Activated T-helper 2 cell treated with anti-CD3 and anti-CD28 coated beads, Interferon-gamma antibody, Interleukin-2, Interleukin-4, amounts not matched to agents 10 μg/mL and 5 μg/mL and 100 μg/mL, durations not matched to agents 14 hours and 24 hours and 36 hours (primary cell): ENCODE measurements around the gene ADAM22. TPM values are rescaled to one million over a fixed set of nuclear protein-coding genes. Genes with fewer than 3 reads are reported as not detected.
A peak's percentile ranks its signal among the peaks of the same experiment; 100 is the strongest.

Source experiments
- DNase-seq: peaks from one replicate; pipeline ENCODE4 v3.0.0; 2021; ENCODE audit warnings: low spot score
- H3K27ac Mint-ChIP-seq: one replicate; pipeline ENCODE4 v1.8.0; 2021; ENCODE audit warnings: mixed read lengths
- H3K27me3 Mint-ChIP-seq: one replicate; pipeline ENCODE4 v1.8.0; 2021; ENCODE audit warnings: low read depth, mixed read lengths
- H3K36me3 Mint-ChIP-seq: one replicate; pipeline ENCODE4 v1.8.0; 2021; ENCODE audit warnings: low read depth, mixed read lengths
- H3K4me1 Mint-ChIP-seq: one replicate; pipeline ENCODE4 v1.8.0; 2021; ENCODE audit warnings: low read depth, mixed read lengths
- H3K4me3 Mint-ChIP-seq: one replicate; pipeline ENCODE4 v1.8.0; 2021; ENCODE audit warnings: low read depth, mild to moderate bottlenecking, moderate library complexity, mixed read lengths
- H3K9me3 Mint-ChIP-seq: one replicate; pipeline ENCODE4 v1.8.0; 2021; ENCODE audit warnings: mixed read lengths
- intact Hi-C: fragments of 100-400 bp; cut with micrococcal nuclease; formaldehyde crosslinking; loops from one replicate; pipeline ENCODE4 v1.15.1; 2023
- total RNA-seq: library from RNA; stranded (reverse); gene quantifications from 2 replicates; pipeline ENCODE4 v1.2.3, GENCODE V29; 2022

The ADAM22 gene
- total RNA-seq, 1 donor from 2014 or later = 3.7 TPM

DNA sequence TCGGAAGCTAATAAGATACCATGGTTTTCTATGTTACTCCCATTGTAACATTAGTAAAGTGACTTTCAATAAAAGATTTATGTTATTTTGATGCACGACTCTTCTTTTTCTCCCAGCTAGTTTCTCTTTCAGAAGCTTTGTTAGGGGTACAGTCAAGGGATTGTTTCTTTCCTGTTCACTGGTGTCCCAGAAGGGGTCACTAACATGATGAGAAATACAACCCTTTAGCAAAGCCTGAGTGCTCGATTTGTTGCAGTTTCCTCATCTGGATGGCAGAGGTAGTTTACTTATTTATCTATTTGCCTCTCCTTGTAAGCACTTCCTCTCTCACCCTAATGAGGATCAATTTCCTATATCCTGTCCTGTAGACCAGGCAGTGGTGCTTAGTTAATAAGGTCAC, 268.7 kb downstream of the ADAM22 start:
- intact Hi-C loops = no loop called here
- DNase-seq = no peak
- Mint-ChIP-seq H3K27ac (peak overlapping the region; percentile 48), H3K36me3 (peaks cover 64% of the 10 kb centered on the region), H3K4me3 (no peak overlapping the region), H3K27me3 (no peaks in the 10 kb centered on the region), H3K4me1 (peaks cover 31% of the 10 kb centered on the region), H3K9me3 (no peaks in the 10 kb centered on the region)

DNA sequence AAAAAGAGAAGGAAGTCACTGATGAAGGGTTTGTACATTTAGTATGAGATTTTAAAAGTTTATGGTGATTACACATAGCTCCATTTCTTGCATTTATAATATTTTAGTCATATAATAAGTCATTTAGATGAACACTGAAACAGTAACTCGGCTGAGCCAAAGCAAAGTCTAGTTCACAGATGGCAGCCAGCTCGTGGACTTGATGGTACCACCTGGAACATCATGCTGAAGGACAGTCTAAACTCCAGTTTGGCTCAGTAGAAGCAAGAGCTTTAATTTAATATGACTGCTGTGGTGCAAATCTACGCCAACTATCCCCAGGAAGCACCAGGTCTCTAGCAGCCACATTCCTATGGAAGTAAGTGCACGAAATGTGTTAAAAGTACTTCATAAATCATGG, 269.4 kb downstream of the ADAM22 start:
- no peak overlapping the region for H3K27ac Mint-ChIP-seq
- peaks cover 31% of the 10 kb centered on the region for H3K4me1 Mint-ChIP-seq
- peaks cover 70% of the 10 kb centered on the region for H3K36me3 Mint-ChIP-seq
- intact Hi-C loops = no loop called here
- H3K27me3 Mint-ChIP-seq = no peaks in the 10 kb centered on the region
- H3K9me3 Mint-ChIP-seq = no peaks in the 10 kb centered on the region
- DNase-seq = no peak
- H3K4me3 Mint-ChIP-seq = no peak overlapping the region

DNA sequence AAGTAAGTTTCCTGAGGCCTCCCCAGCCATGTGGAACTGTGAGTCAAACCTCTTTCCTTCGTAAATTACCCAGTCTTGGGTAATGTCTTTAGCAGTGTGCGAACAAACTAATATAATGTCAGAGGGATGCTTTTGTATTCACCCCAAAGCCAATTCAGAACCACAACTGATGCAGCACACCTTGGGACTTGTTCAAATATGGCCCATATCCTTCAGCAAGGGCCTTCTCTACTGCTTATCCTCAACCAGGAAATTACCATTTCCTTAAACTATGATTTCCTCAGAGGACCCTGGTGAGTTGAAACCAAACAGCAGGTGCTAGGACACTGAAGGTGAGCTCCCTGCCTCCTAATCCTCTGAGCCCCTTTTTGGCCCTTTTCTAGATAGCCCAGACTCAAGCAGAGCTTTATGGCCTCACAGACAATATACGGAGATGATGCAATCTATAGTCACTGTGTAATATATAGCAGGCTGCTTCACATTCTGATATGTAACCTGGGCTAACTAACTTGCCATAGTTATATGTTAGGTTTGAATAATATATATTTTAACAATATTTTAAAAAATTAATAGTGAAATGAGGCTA, 270.6 kb downstream of the ADAM22 start:
- DNase-seq = no peak
- no peaks in the 10 kb centered on the region for H3K9me3 Mint-ChIP-seq
- no peak overlapping the region for H3K27ac Mint-ChIP-seq
- no peaks in the 10 kb centered on the region for H3K27me3 Mint-ChIP-seq
- intact Hi-C loops = no loop called here
- peaks cover 80% of the 10 kb centered on the region for H3K36me3 Mint-ChIP-seq
- no peak overlapping the region for H3K4me3 Mint-ChIP-seq
- H3K4me1 Mint-ChIP-seq = peaks cover 31% of the 10 kb centered on the region

GRCh38 chr7:88205179-88205578, 271.1 kb downstream of the ADAM22 start:
- Mint-ChIP-seq H3K4me3 (no peak overlapping the region), H3K4me1 (peaks cover 31% of the 10 kb centered on the region), H3K27ac (no peak overlapping the region), H3K9me3 (no peaks in the 10 kb centered on the region), H3K27me3 (no peaks in the 10 kb centered on the region), H3K36me3 (peaks cover 86% of the 10 kb centered on the region)
- intact Hi-C loops = no loop called here
- DNase-seq = no peak

GRCh38 chr7:88206254-88206653, 272.2 kb downstream of the ADAM22 start:
- H3K4me3 Mint-ChIP-seq = no peak overlapping the region
- H3K4me1 Mint-ChIP-seq = peaks cover 31% of the 10 kb centered on the region
- no peak overlapping the region for H3K27ac Mint-ChIP-seq
- no peaks in the 10 kb centered on the region for H3K9me3 Mint-ChIP-seq
- DNase-seq = no peak
- intact Hi-C loops = no loop called here
- H3K27me3 Mint-ChIP-seq = no peaks in the 10 kb centered on the region
- peaks cover 81% of the 10 kb centered on the region for H3K36me3 Mint-ChIP-seq

- Mint-ChIP-seq H3K9me3 (no peaks in the 10 kb centered on the region), H3K27me3 (no peaks in the 10 kb centered on the region), H3K36me3 (peaks cover 81% of the 10 kb centered on the region), H3K4me1 (peaks cover 25% of the 10 kb centered on the region), H3K4me3 (no peak overlapping the region), H3K27ac (no peak overlapping the region)
- intact Hi-C loops = no loop called here
- no peak for DNase-seq
These were observed 274.5 kb downstream of the ADAM22 start for GRCh38 chr7:88208521-88208920.

DNA sequence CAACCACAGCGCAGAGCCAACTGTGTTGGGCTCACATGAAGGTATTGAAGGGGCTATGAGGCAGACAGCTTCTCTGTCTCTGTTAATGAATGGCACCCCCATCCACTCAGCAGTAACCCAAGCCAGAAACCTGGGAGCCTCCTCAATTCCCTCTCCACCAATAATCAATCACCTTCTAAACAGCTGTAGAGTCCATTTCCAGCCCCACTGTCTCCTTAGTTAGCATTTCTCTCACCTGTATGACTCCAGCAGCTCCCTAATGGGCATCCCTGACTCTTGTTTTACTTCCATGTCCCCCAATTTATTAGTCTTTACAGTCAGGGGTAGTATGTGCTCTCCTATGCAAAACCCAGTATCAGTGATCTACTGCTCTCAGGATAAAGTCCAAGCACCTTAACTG, 278.9 kb downstream of the ADAM22 start:
- Mint-ChIP-seq H3K4me1 (peaks cover 33% of the 10 kb centered on the region), H3K27ac (no peak overlapping the region), H3K4me3 (no peak overlapping the region), H3K9me3 (no peaks in the 10 kb centered on the region), H3K27me3 (no peaks in the 10 kb centered on the region), H3K36me3 (peaks cover 80% of the 10 kb centered on the region)
- DNase-seq = no peak
- intact Hi-C loops = loop anchor here (10.0 kb wide), 2 partner anchors 868 to 1058 kb away; partner anchors contain the start of genes CROT and DMTF1

GRCh38 chr7:88214456-88214855, 280.4 kb downstream of the ADAM22 start:
- Mint-ChIP-seq H3K27me3 (no peaks in the 10 kb centered on the region), H3K4me3 (no peak overlapping the region), H3K27ac (no peak overlapping the region), H3K9me3 (no peaks in the 10 kb centered on the region), H3K36me3 (peaks cover 75% of the 10 kb centered on the region), H3K4me1 (peaks cover 37% of the 10 kb centered on the region)
- no peak for DNase-seq
- intact Hi-C loops = loop anchor here (10.0 kb wide), 2 partner anchors 870 to 1060 kb away; partner anchors contain the start of genes CROT and DMTF1

DNA sequence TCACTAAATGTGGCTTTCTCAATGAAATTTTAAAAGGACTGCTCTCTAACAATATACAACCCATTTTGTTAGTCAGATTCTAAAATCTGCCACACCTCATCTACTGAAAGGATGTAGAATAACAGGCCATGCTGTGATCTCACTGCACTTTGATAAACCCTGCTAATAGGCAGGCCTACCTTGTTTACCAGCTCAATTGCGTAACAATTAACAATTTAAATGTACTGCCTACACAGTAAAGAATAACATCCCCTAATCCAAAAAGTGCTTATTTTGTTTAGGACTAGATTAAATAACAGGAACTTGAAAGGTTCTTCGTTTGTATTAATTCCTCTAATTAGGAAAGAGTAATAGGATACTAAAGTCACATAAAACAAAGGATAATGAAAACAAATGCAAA, 281.2 kb downstream of the ADAM22 start:
- Mint-ChIP-seq H3K27me3 (no peaks in the 10 kb centered on the region), H3K36me3 (peaks cover 67% of the 10 kb centered on the region), H3K4me1 (peaks cover 40% of the 10 kb centered on the region), H3K27ac (no peak overlapping the region), H3K9me3 (no peaks in the 10 kb centered on the region), H3K4me3 (no peak overlapping the region)
- no peak for DNase-seq
- intact Hi-C loops = loop anchor here (5.0 to 10.0 kb wide), 3 partner anchors 283 to 1060 kb away; partner anchors contain the start of genes ADAM22, CROT and DMTF1

GRCh38 chr7:88216276-88216675, 282.2 kb downstream of the ADAM22 start:
- Mint-ChIP-seq H3K27me3 (no peaks in the 10 kb centered on the region), H3K4me3 (no peak overlapping the region), H3K36me3 (peaks cover 65% of the 10 kb centered on the region), H3K9me3 (no peaks in the 10 kb centered on the region), H3K4me1 (peaks cover 48% of the 10 kb centered on the region), H3K27ac (no peak overlapping the region)
- intact Hi-C loops = loop anchor here (5.0 to 10.0 kb wide), 3 partner anchors 284 to 1061 kb away; partner anchors contain the start of genes ADAM22, CROT and DMTF1
- no peak for DNase-seq

DNA sequence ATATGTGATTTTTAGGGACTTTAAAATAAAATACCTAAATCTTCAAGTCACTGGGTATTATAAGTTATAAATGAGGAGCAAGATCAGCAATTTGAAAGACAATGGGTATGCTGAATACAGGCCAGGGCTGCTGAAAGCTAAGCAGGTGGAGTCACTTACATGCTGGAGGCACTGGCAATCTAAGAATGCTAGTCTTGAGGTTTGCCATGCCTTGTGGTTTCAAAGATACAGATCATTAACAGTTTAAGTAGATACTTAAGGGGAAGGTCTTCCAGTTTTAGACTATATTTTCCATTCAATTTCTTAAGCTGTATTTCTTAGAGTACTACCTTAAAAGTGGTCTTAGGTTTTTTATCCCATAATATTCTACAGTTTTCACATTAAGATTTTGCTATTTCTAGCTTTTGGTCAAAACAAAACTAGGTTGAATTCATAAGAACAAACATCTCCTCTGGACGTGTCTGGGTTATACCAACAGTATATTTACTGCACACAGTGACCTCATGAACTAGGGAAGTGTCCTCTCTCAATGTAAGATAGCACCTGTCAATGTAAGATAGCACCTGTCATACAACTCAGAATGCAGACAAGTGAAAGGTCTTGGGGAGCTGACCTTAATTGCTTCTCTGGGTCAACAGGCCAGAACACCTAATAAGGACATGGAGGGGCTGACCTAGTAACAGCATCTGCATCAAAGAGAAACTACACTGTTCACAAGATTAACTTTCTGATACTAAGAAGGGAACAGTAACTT, 283.8 kb downstream of the ADAM22 start:
- peaks cover 47% of the 10 kb centered on the region for H3K4me1 Mint-ChIP-seq
- H3K9me3 Mint-ChIP-seq = no peaks in the 10 kb centered on the region
- DNase-seq = no peak
- intact Hi-C loops = loop anchor here (5.0 to 10.0 kb wide), 3 partner anchors 286 to 1063 kb away; partner anchors contain the start of genes ADAM22, CROT and DMTF1
- H3K4me3 Mint-ChIP-seq = peak overlapping the region; percentile 96
- H3K27me3 Mint-ChIP-seq = no peaks in the 10 kb centered on the region
- peaks cover 55% of the 10 kb centered on the region for H3K36me3 Mint-ChIP-seq
- peak overlapping the region; percentile 94 for H3K27ac Mint-ChIP-seq

DNA sequence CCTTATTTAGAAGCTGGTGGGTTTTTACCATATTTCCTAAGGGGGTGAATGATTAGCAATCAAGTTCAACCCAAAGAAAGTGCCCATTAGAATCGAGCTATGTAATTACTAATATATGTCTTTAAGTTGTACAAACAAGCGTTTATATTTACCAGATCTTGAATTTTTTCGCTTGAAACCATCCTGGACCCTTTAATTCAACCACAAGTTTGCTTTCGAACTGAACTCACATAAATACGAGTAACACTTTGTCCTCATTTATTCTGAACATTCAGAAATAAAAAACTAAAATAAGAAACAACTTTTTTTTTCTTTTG, 284.3 kb downstream of the ADAM22 start:
- H3K27me3 Mint-ChIP-seq = no peaks in the 10 kb centered on the region

More for the DNA sequence above, 284.3 kb downstream of the ADAM22 start:
- no peak for DNase-seq
- Mint-ChIP-seq H3K9me3 (no peaks in the 10 kb centered on the region), H3K36me3 (peaks cover 51% of the 10 kb centered on the region), H3K4me1 (peaks cover 43% of the 10 kb centered on the region), H3K4me3 (peak overlapping the region; percentile 96), H3K27ac (peak overlapping the region; percentile 94)
- intact Hi-C loops = loop anchor here (5.0 to 10.0 kb wide), 3 partner anchors 286 to 1064 kb away; partner anchors contain the start of genes ADAM22, CROT and DMTF1
